T-helper 17 cell (primary cell): ENCODE data around the gene ATP8B2. TPM values are rescaled to one million over a fixed set of nuclear protein-coding genes. Genes with fewer than 3 reads are reported as not detected.
A peak's percentile ranks its signal among the peaks of the same experiment; 100 is the strongest.
"Not testable (repeated sequence)": the region's sequence is repeated elsewhere in the genome, so short reads cannot be mapped to it uniquely, and the experiment has no call there.

Experiments used
- ATAC-seq: fragments of 150-1000 bp; cut with Tn5 transposase; 2 replicates; pipeline ENCODE4 v1.10.0; 2021; ENCODE audit warnings: mild to moderate bottlenecking, moderate library complexity
- DNase-seq, 3 donors: peaks; one replicate each; pipeline versions ENCODE4 v3.0.0 to v3.0.0-alpha.2; 2020 to 2021
- H3K9me3 ChIP-seq: one replicate; pipeline ENCODE4 v1.7.0; 2013; ENCODE audit warnings: low read length, mild to moderate bottlenecking; ENCODE audit not compliant: control insufficient read depth, poor library complexity, severe bottlenecking
- H3K27ac Mint-ChIP-seq: one replicate; pipeline ENCODE4 v1.8.0; 2022; ENCODE audit warnings: mild to moderate bottlenecking, moderate library complexity, mixed read lengths
- H3K27me3 Mint-ChIP-seq: one replicate; pipeline ENCODE4 v1.8.0; 2022; ENCODE audit warnings: mixed read lengths
- H3K36me3 Mint-ChIP-seq: one replicate; pipeline ENCODE4 v1.8.0; 2022; ENCODE audit warnings: low read depth, mixed read lengths
- H3K4me1 Mint-ChIP-seq: one replicate; pipeline ENCODE4 v1.8.0; 2022; ENCODE audit warnings: mild to moderate bottlenecking, mixed read lengths
- H3K4me3 Mint-ChIP-seq: one replicate; pipeline ENCODE4 v1.8.0; 2022; ENCODE audit warnings: mild to moderate bottlenecking, moderate library complexity, mixed read lengths
- total RNA-seq, 4 donors: library from RNA in 2 of 4; stranded (reverse) in 2 of 4; gene quantifications; one replicate each; pipeline ENCODE4 v1.2.3 and lab custom pipeline; 2022 to 2026

ATP8B2 gene
- total RNA-seq, 2 donors from 2014 or later, result 175 to 192 TPM

DNA sequence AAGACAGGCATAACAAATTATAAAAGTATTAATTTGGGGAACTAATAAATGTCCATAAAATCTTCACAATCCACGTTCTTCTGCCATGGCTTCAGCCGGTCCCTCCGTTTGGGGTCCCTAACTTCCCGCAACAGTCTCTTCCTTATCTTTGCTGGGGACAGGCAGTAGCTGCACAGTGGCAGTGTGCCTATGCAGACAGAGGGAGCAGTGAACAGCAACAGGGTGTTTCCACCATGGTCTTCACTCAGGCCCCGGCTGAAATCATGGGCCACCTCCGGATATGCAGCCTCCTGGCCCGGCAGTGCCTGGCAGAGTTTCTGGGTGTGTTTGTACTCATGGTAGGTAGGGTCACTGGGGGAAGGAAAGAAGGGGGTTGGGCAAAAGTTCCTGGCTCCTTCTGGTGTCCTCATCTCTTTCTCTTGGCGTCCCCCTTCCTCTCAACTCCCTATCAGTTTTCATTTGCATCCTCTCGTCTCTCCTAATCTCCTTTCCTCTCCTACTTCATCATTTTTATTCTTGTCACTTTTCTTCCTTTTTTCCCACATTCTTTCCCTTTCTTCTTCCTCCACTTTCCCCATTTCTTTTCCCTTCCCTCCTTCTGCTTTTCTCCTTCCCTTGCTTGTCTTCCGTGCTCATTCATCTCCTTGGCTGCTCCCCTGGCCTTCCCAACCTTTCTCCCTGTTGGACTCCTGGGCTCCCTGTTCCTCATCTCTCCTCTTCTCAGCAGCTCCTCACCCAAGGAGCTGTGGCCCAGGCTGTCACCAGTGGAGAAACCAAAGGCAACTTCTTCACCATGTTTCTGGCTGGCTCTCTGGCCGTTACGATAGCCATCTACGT is 12.9 kb upstream of the ATP8B2 start:
- not testable (repeated sequence) for H3K27ac Mint-ChIP-seq, H3K4me3 Mint-ChIP-seq, H3K27me3 Mint-ChIP-seq, H3K36me3 Mint-ChIP-seq, ATAC-seq, DNase-seq, H3K9me3 ChIP-seq
- peaks cover 12% of the 10 kb centered on the region for H3K4me1 Mint-ChIP-seq

DNA sequence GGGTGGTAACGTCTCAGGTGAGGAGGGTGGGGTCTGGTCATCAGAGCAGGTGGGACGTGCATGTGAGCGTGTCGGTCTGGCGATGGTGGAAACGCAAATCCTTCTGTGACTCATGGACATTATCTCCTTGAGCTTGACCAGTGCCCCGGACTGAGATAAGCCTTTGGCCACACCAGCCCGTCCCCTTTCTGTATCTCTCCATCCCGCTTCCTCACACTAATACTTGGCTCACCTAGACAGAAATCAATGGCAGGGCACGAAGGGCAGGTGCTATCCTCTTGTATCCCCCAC is 12.3 kb upstream of the ATP8B2 start:
- no peak for ATAC-seq
- peaks cover 2% of the 10 kb centered on the region for H3K9me3 ChIP-seq
- H3K36me3 Mint-ChIP-seq, result no peaks in the 10 kb centered on the region
- no peak overlapping the region for H3K4me3 Mint-ChIP-seq
- H3K4me1 Mint-ChIP-seq, result peaks cover 6% of the 10 kb centered on the region
- no peak overlapping the region for H3K27ac Mint-ChIP-seq
- DNase-seq, result no peak
- H3K27me3 Mint-ChIP-seq, result no peaks in the 10 kb centered on the region

DNA sequence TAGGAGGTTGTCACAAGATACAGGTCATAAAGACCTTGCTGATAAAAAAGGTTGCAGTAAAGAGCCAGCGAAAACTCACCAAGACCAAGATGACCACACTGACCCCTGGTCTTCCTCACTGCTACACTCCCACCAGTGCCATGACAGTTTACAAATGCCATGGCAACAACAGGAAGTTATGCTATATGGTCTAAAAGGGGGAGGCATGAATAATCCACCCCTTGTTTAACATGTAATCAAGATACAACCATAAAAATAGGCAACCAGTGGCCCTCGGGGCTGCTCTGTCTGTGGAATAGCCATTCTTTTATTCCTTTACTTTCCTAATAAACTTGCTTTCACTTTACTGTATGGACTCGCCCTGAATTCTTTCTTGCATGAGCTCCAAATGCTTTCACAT is 11.1 kb upstream of the ATP8B2 start:
- not testable (repeated sequence) for DNase-seq, H3K9me3 ChIP-seq, H3K36me3 Mint-ChIP-seq, ATAC-seq, H3K27ac Mint-ChIP-seq, H3K4me1 Mint-ChIP-seq, H3K27me3 Mint-ChIP-seq
- peak overlapping the region; percentile 47 for H3K4me3 Mint-ChIP-seq

- no peak overlapping the region for H3K27ac Mint-ChIP-seq
- no peaks in the 10 kb centered on the region for H3K27me3 Mint-ChIP-seq
- no peaks in the 10 kb centered on the region for H3K4me1 Mint-ChIP-seq
- H3K36me3 Mint-ChIP-seq, result no peaks in the 10 kb centered on the region
- peaks cover 2% of the 10 kb centered on the region for H3K9me3 ChIP-seq
- ATAC-seq (no peak), DNase-seq (no peak)
- no peak overlapping the region for H3K4me3 Mint-ChIP-seq
Measured at GRCh38 chr1:154316704-154317103, 8.6 kb upstream of the ATP8B2 start.

DNA sequence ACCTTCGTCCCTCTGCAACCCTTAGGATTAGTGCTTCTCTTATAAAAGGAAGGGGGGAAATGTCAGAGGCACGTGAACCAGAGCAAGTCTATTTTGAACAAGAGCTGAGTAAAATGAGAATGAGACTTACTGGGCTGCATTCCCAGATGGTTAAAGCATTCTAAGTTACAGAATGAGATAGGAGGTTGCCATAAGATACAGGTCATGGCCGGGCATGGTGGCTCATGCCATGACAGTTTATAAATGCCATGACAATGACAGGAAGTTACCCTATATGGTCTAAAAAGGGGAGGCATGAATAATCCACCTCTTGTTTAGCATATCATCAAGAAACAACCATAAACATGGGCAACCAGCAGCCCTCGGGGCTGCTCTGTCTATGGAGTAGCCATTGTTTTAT is 6.9 kb upstream of the ATP8B2 start:
- Mint-ChIP-seq H3K4me3 (no peak overlapping the region), H3K4me1 (no peaks in the 10 kb centered on the region), H3K27ac (no peak overlapping the region), H3K27me3 (no peaks in the 10 kb centered on the region), H3K36me3 (no peaks in the 10 kb centered on the region)
- no peak for DNase-seq
- peaks cover 2% of the 10 kb centered on the region for H3K9me3 ChIP-seq
- ATAC-seq, result no peak

DNA sequence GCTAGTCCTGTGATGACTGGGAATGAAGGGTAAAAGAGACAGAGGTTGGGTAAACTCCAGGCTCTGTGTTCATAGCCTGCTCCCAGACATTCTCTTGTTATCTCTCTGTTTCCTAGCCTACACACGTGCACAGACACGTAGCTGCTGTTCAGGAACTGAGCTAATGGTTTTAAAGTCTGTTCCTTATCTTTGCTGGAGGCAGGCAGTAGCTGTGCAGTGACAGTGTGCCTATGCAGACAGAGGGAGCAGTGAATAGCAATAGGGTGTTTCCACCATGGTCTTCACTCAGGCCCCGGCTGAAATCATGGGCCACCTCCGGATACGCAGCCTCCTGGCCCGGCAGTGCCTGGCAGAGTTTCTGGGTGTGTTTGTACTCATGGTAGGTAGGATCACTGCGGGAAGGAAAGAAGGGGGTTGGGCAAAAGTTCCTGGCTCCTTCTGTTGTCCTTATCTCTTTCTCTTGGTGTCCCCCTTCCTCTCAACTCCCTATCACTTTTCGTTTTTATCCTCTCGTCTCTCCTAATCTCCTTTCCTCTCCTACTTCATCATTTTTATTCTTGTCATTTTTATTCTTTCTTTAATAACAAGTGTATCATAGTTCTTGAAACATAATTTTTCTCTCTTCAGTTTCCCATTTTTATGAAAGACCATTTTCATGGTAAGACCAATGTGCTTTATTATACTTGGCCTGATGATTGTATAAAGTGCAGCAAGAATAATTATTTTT is 4.3 kb upstream of the ATP8B2 start, which contains the start of gene AQP10:
Gene AQP10, plus strand, starts transcription at position 212 of the 727 bp plus-strand sequence. Its CDS starts 63 bp downstream, at position 275.
- DNase-seq (no peak), ATAC-seq (no peak)
- Mint-ChIP-seq H3K27me3 (no peaks in the 10 kb centered on the region), H3K27ac (no peak within 1 kb of the TSS), H3K4me3 (no peak within 1 kb of the TSS), H3K4me1 (peaks cover 12% of the 10 kb centered on the region), H3K36me3 (no peaks in the 10 kb centered on the region)
- peaks cover 2% of the 10 kb centered on the region for H3K9me3 ChIP-seq

- H3K4me3 Mint-ChIP-seq, result not testable (repeated sequence)
Measured at GRCh38 chr1:154321609-154321934, 3.8 kb upstream of the ATP8B2 start.

GRCh38 chr1:154323493-154323892 is 1.8 kb upstream of the ATP8B2 start:
- ATAC-seq (no peak), DNase-seq (no peak)
- no peaks in the 10 kb centered on the region for H3K9me3 ChIP-seq
- Mint-ChIP-seq H3K27ac (no peak overlapping the region), H3K27me3 (no peaks in the 10 kb centered on the region), H3K36me3 (no peaks in the 10 kb centered on the region), H3K4me1 (peaks cover 30% of the 10 kb centered on the region), H3K4me3 (no peak overlapping the region)

More at GRCh38 chr1:154321609-154321934, 3.8 kb upstream of the ATP8B2 start:
- not testable (repeated sequence) for DNase-seq, H3K27me3 Mint-ChIP-seq, ATAC-seq, H3K36me3 Mint-ChIP-seq, H3K27ac Mint-ChIP-seq, H3K9me3 ChIP-seq
- H3K4me1 Mint-ChIP-seq, result peaks cover 15% of the 10 kb centered on the region

DNA sequence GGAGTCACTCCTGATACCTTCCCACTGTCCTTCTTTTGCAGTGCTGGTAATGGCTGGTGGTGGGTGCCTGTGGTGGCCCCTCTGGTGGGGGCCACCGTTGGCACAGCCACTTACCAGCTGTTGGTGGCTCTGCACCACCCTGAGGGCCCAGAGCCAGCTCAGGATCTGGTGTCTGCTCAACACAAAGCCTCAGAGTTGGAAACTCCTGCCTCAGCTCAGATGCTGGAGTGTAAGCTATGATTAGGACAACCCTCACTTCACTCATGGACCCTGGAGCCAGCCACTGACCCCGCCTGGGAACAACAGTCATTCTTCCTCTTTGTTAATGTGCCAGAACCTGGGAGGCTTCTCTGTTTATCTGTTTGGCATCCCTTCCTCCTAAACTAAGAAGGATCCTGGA is 1.1 kb upstream of the ATP8B2 start:
- Mint-ChIP-seq H3K4me3 (peak overlapping the region; percentile 96), H3K36me3 (no peaks in the 10 kb centered on the region), H3K4me1 (peaks cover 32% of the 10 kb centered on the region), H3K27me3 (no peaks in the 10 kb centered on the region), H3K27ac (no peak overlapping the region)
- H3K9me3 ChIP-seq, result no peaks in the 10 kb centered on the region
- ATAC-seq (no peak), DNase-seq (no peak)

DNA sequence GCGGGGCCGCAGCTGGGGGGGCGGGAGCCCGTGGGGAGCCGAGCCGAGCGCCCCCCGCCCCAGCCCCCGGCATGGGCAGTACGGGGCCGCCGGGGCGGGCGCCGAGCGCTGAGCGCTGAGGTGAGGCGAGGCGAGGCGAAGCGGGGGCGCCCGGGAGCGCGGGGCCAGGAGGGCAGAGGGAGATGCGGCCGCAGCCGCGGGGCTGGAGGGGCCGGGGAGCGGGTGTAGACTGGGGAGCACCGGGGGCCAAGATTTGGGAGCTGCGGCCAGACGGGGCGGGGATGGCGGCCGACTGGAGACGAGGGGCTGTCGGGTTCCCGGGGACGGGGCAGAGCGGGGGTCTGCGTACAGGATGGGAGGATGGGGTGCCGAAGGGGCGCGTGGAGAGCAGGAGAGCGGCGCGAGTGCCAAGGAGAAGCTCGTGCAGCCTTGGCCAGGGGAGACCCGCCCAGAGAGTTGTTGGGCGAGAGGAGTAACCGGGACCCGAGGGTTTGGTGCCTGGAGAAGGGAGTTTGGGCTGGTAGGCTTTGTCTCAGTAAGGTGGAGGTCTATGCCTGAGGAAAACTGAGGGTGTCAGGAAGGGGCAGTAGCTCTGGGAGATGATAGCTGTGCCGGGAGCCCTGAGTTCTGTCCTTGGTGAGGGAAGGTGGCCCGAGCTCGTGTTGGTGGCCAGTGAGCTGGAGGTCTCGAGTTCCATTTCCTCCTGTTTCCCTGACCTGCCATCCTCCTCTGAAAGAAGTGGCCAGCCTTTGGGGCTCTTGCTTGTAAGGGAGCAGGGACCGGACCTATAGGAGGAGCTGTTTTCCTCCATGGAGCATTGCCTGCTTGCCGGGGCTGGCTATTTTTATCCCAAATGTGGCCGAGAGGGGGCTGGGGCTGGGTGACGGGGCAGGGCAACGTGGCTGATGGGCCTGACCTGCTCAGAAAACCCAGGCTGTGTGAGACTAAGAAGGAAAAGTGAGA is 539 bp downstream of the ATP8B2 start:
- peaks cover 4% of the 10 kb centered on the region for H3K36me3 Mint-ChIP-seq
- H3K4me3 Mint-ChIP-seq, result peak overlapping the region; percentile 96
- peak in 2 of 3 donors; percentile 36 to 42 for DNase-seq
- H3K4me1 Mint-ChIP-seq, result peaks cover 46% of the 10 kb centered on the region
- peak overlapping the region; percentile 89 for H3K27ac Mint-ChIP-seq
- H3K27me3 Mint-ChIP-seq, result no peaks in the 10 kb centered on the region
- ATAC-seq, result no peak
- no peaks in the 10 kb centered on the region for H3K9me3 ChIP-seq

- Mint-ChIP-seq H3K4me3 (peak overlapping the region; percentile 96), H3K4me1 (peaks cover 54% of the 10 kb centered on the region), H3K27ac (peak overlapping the region; percentile 89), H3K36me3 (peaks cover 4% of the 10 kb centered on the region), H3K27me3 (no peaks in the 10 kb centered on the region)
- DNase-seq (peak in 1 of 3 donors; percentile 21), ATAC-seq (no peak)
- H3K9me3 ChIP-seq, result no peaks in the 10 kb centered on the region
Measured at GRCh38 chr1:154326546-154327465, 1.5 kb downstream of the ATP8B2 start.
